Stomach (tissue), 9 donors: ENCODE results near the gene SMIM24. TPM values are rescaled to one million over a fixed set of nuclear protein-coding genes. Genes with fewer than 3 reads are reported as not detected.

Source experiments
- DNase-seq, 2 donors: peaks; one replicate each; pipeline versions ENCODE4 v3.0.0 to v3.0.0-alpha.2; 2013 to 2019
- H3K27ac ChIP-seq, 5 donors: fragments of 200-600 bp in 4 of 5; sonication (generic) in 4 of 5; one replicate each; pipeline ENCODE4 v1.5.1; 2013 to 2019; ENCODE audit warnings: mild to moderate bottlenecking in 1 of 5, moderate library complexity in 1 of 5
- H3K27me3 ChIP-seq, 3 donors: fragments of 200-600 bp; sonication (generic); one replicate each; pipeline ENCODE4 v1.5.1; 2017 to 2019; ENCODE audit warnings: mixed run types in 1 of 3
- H3K36me3 ChIP-seq, 4 donors: fragments of 200-600 bp; sonication (generic); 1 replicate in 3 of 4; 2 replicates in 1 of 4; pipeline ENCODE4 v1.5.1; 2016 to 2019
- H3K4me1 ChIP-seq, 4 donors: fragments of 200-600 bp; sonication (generic); one replicate each; pipeline ENCODE4 v1.5.1; 2016 to 2019
- H3K4me3 ChIP-seq, 4 donors: fragments of 200-600 bp; sonication (generic) in 3 of 4; one replicate each; pipeline ENCODE4 v1.5.1; 2016 to 2019; ENCODE audit warnings: mild to moderate bottlenecking in 1 of 4
- H3K9me3 ChIP-seq, 4 donors: fragments of 200-600 bp; sonication (generic); one replicate each; pipeline ENCODE4 v1.5.1; 2016 to 2019
- CTCF ChIP-seq, 7 experiments: fragments of 450-650 bp in 4 of 7; fragments of 200-600 bp in 3 of 7; sonication (generic) in 3 of 7; IDR thresholded peaks; one replicate each; pipeline ENCODE4 v1.5.1; 2016 to 2019; ENCODE audit warnings: antibody characterized with exemption in 7 of 7, control low read depth in 2 of 7, mild to moderate bottlenecking in 1 of 7
- EP300 ChIP-seq: sonication (generic); formaldehyde crosslinking; IDR thresholded peaks from one replicate; pipeline ENCODE4 v1.6.1; 2017; ENCODE audit warnings: antibody characterized with exemption
- POLR2A ChIP-seq, 4 donors: fragments of 450-650 bp; IDR thresholded peaks; one replicate each; pipeline ENCODE4 v1.6.1; 2016; ENCODE audit warnings: antibody characterized with exemption in 4 of 4, control low read depth in 2 of 4, mild to moderate bottlenecking in 1 of 4, moderate library complexity in 1 of 4
- POLR2AphosphoS5 ChIP-seq, 3 donors: sonication (generic); formaldehyde crosslinking; IDR thresholded peaks; one replicate each; pipeline ENCODE4 v1.6.1; 2016; ENCODE audit warnings: antibody characterized with exemption in 3 of 3
- WGBS, 5 donors: extraction: QIAGEN DNeasy Blood & Tissue Kit in 3 of 5; methylation state at CpG; one replicate each; pipeline versions ENCODE4 v1.1.5 to v1.1.7; 2013 to 2018; 5-methylcytosine and 5-hydroxymethylcytosine counted together
- intact Hi-C: fragments of 100-400 bp; cut with DNase I; formaldehyde crosslinking; loops from one replicate; pipeline ENCODE4 v1.15.1; 2023; ENCODE audit warnings: low total_unique reads
- polyA plus RNA-seq, 3 donors: library from polyadenylated mRNA; stranded (reverse); fragments of 200-250 nt; gene quantifications; one replicate each; pipeline ENCODE4 v1.2.3, GENCODE V29; 2013
- total RNA-seq, 5 donors: library from RNA; depleted of rRNA; stranded (reverse); fragments of >200 nt; gene quantifications; one replicate each; pipeline versions ENCODE4 v1.1.0 to v1.2.3, GENCODE V29; 2014 to 2016
- donor health status: healthy with polysubstance abuse.
- donor health status: Bipolar disorder and iron deficiency.
- donor health status: healthy.

SMIM24 gene
- total and polyA plus RNA-seq, 8 donors, result 1.4 to 178 (median 68.7) TPM; not detected in 1

- peak overlapping the region in 3 of 5 donors; percentile 39 to 70 (median 67) for H3K27ac ChIP-seq
- H3K4me1 ChIP-seq, result peaks cover 12 to 81% (median 43%) of the 10 kb centered on the region in 4 donors
- no peak for DNase-seq
- intact Hi-C loops, result no loop called here
- H3K36me3 ChIP-seq, result peaks cover 16 to 32% (median 26%) of the 10 kb centered on the region in 4 donors
- H3K9me3 ChIP-seq, result no peaks in the 10 kb centered on the region
- TF ChIP-seq POLR2A (IDR thresholded peaks at IDR 0.05) (no peak), EP300 (no peak), CTCF (IDR thresholded peaks at IDR 0.05) (no peak), POLR2AphosphoS5 (IDR thresholded peaks at IDR 0.05) (no peak)
- no peak overlapping the region for H3K4me3 ChIP-seq
- no peaks in the 10 kb centered on the region for H3K27me3 ChIP-seq
- 86 to 95% (median 93%) methylated on average over 10 of the region's 10 CpGs for WGBS, 5 donors
Observed at GRCh38 chr19:3467437-3468198, 12.7 kb downstream of the SMIM24 start.

GRCh38 chr19:3466635-3467034 is 13.7 kb downstream of the SMIM24 start:
- no peak for TF ChIP-seq EP300
- peak in 1 of 3 donors; percentile 40 for TF ChIP-seq POLR2AphosphoS5 (IDR thresholded peaks at IDR 0.05)
- Histone ChIP-seq H3K9me3 (no peaks in the 10 kb centered on the region), H3K36me3 (peaks cover 24 to 42% (median 35%) of the 10 kb centered on the region in 4 donors), H3K27me3 (no peaks in the 10 kb centered on the region), H3K4me3 (no peak overlapping the region), H3K27ac (peak overlapping the region in 4 of 5 donors; percentile 13 to 70 (median 39)), H3K4me1 (peaks cover 6 to 72% (median 33%) of the 10 kb centered on the region in 4 donors)
- 72 to 90% (median 85%) methylated on average over 9 of the region's 9 CpGs for WGBS, 5 donors
- no peak for DNase-seq
- intact Hi-C loops, result no loop called here

- TF ChIP-seq POLR2A (IDR thresholded peaks at IDR 0.05), result no peak
- TF ChIP-seq EP300, result no peak
- TF ChIP-seq POLR2AphosphoS5 (IDR thresholded peaks at IDR 0.05), result no peak
- TF ChIP-seq CTCF (IDR thresholded peaks at IDR 0.05), result no peak
- intact Hi-C loops, result no loop called here
- peak overlapping the region in 4 of 5 donors; percentile 13 to 70 (median 45) for H3K27ac ChIP-seq
Observed at GRCh38 chr19:3465552-3465951, 14.8 kb downstream of the SMIM24 start.

GRCh38 chr19:3464587-3465235 is 15.6 kb downstream of the SMIM24 start:
- intact Hi-C loops, result no loop called here
- peaks cover 12 to 74% (median 43%) of the 10 kb centered on the region in 4 donors for H3K4me1 ChIP-seq
- no peaks in the 10 kb centered on the region for H3K27me3 ChIP-seq
- H3K27ac ChIP-seq, result peak overlapping the region in 4 of 5 donors; percentile 8 to 90 (median 57)
- no peak for TF ChIP-seq CTCF (IDR thresholded peaks at IDR 0.05)
- no peak for TF ChIP-seq EP300
- 80 to 83% (median 82%) methylated on average over 23 to 31 of the region's 31 CpGs for WGBS, 5 donors
- DNase-seq, result no peak
- no peak overlapping the region for H3K4me3 ChIP-seq
- H3K9me3 ChIP-seq, result no peaks in the 10 kb centered on the region
- H3K36me3 ChIP-seq, result peaks cover 38 to 61% (median 53%) of the 10 kb centered on the region in 4 donors

More at GRCh38 chr19:3465552-3465951, 14.8 kb downstream of the SMIM24 start:
- H3K27me3 ChIP-seq, result no peaks in the 10 kb centered on the region
- no peak for DNase-seq
- WGBS, 5 donors, result 76 to 86% (median 83%) methylated on average over 7 of the region's 7 CpGs
- H3K36me3 ChIP-seq, result peaks cover 33 to 52% (median 45%) of the 10 kb centered on the region in 4 donors
- no peak overlapping the region for H3K4me3 ChIP-seq
- no peaks in the 10 kb centered on the region for H3K9me3 ChIP-seq
- peaks cover 6 to 68% (median 37%) of the 10 kb centered on the region in 4 donors for H3K4me1 ChIP-seq
